GM18907 (cell line): Measurements from ENCODE around the gene NKX2-4.
"Not testable (repeated sequence)": the region's sequence is repeated elsewhere in the genome, so short reads cannot be mapped to it uniquely, and the experiment has no call there.

Source experiments
- ATAC-seq: cut with Tn5 transposase; IDR thresholded peaks from one replicate; pipeline ENCODE4 v1.9.1; 2021; ENCODE audit warnings: mild to moderate bottlenecking, moderate library complexity; ENCODE audit not compliant: unreplicated experiment

NKX2-4 gene

DNA sequence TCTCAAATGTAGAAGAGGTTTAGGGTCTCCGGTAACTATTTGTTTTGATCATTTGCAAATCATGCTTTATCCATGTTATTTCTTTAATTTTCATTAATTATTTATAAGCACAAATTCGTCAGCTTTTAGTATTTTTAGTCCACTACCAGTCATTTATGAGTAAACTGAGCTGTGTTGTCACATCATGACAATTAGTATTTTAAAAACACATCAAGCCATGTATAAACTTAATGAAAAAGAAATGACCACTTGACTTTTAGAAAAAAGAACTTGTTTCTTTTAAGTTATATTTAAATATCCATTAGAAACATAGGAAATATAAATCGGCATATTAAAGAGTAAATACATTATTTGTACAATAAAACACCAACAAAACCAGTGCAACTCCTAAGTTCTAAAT lies 2.8 kb downstream of the NKX2-4 start:
- no peak for ATAC-seq

DNA sequence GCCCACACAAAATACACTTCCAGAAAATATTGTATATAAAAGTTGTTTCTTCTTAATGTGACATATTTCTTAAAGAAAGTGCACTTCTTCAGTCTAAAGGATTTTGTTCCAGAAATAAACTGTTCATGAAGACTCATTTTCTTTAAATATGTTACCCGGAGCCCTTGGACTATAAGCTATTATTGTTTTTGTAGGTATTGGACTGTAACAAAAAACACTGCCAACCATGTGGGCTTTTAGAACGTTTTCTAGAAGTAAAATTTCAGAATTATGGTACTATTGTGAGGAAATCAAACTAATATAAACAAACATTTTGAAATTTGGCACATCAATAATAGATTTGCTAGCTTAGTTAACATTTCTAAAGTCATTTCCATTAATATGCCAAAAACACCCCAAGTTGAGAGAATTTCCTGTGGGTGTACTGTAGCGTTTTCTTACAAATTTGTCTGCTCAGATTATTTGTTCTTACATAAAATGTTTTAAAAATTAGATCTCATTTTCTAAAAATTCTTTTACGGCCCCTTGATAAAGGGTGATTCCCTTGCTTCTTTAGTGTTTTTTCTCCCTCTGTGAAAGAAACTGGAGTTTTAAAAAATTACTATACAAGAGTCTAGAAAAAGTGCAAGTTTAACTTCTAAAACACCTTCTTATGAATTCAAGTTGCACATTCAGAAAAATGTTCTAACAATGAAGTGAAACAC lies 3.4 kb downstream of the NKX2-4 start:
- no peak for ATAC-seq

DNA sequence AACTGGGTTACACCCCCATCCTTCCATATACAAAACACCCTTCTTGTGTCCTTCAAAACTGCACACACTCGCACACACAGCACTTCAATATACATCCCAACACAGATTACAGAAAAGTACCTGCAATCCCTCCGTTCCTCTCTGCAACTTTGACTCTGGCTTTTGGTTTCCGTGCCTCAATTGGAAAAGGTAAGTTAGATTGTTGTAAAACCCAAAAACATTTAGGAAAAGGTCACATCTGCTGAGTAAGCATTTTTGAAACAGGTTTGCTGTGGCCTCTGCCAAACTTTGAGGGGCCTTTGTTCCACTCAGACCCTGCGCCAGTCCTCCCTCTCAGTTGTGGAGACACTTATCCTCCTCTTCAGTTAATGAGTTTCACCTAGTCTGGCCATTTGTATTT lies 4.2 kb downstream of the NKX2-4 start:
- ATAC-seq = no peak

DNA sequence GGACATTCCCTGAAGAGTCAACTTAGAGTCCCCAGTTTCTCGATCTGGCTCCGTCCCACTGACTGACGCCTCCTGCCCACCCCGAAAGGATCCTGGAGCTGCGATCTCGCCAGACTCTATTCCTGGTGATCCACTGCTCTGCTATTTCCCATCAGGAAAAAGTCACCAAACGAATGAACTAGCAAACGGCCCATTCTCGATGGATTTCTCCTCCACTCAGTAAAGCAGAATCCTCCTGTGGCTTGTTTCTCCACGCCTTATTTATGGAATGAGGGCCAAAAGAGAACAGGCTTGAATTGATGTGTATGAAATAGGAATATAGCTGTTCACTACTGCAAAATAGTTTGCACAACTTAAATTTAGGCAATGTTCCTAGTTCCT lies 5.4 kb downstream of the NKX2-4 start:
- no peak for ATAC-seq

DNA sequence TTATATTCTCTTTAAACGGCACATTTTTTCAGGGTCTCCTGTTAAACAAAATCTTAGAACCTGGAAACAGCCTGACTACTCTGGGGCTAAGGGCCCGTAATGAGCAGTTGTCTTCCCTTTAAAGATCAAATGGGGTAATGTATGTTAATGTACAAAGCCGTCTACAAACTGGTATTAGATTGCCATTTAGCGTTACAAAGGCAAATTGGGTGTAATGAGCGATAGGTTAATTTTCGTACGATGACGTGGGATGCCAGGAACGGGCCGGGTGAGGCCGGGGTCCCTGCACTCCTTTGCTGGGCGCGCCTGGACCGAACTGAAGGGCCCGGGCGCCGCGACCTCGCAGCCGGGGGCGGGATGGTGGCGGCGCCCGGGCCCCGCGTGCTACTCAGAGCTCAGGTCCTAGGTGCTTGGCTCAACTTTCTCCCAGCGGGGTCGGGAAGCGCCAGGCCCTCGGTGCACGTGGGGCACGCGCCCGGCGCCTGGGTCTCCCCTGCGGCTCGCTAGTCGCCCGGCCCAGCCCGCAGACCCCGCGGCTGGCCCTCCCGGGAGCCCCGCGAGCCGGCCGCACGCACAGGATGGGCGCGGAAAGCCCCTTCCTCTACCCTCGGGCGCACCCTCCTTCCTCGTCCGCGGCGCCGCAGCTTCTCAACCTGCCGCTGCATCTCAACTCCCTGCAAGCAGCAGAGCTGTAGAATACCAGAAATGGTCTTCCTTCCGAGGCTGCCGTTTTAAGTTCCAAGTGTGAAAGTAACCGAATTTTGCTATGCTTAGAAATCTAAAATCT lies 5.9 kb downstream of the NKX2-4 start:
- no peak for ATAC-seq

DNA sequence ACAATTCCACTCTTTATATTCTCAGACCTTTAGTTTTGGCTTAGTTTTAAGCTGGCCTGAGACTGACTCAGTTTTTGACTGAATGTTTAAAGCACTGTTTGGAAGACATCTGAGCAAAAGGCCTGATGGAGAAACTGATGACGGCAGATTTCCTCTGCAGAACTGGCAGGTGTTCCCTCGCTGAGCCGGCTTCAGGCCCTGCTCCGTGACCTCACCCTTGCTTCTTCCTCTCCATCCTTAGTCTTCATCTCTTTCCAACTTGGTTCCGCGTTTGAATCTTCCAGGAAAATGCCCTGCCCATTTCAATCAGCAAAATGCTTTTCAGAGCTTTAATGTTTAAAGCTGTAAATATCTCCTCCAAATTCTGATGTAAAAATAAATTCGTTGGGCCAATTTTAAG lies 6.6 kb downstream of the NKX2-4 start:
- ATAC-seq = no peak

DNA sequence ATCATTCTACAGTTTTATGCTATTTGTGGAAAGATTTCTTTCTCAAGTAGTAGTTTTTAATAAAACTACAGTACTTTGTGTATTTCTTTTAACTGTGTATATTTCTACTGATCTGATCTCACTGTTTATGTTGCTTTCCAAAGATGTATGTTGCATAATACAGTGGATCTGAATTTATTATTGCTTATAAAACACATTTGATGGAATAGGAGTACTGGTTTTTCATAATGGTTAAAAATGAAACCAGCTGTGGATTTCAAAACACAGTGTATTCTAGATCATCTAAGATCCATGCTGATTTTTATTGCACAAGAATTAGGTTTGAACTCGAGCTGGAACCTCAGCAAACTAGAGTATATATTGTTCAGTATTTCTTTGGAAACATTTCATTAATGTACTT lies 8.0 kb downstream of the NKX2-4 start:
- ATAC-seq = no peak

DNA sequence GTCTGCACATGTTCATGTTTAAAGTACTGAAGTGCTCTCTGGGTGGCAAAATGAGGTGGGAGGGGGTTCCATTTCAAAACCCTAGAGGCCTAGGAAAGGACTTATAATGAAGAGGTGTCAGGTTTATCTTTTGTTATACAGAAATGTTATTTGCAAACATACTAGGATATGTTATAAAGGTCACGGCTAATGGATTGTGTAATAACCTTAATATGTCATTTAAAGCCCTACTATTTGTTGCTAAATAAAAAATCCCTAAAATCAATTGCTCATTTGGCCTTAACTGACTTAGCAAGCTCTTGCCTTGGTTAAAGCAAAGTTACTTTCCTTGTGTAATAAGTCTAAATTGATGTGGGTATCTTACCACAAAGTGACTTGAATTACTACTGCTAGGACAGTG lies 8.8 kb downstream of the NKX2-4 start:
- ATAC-seq = no peak

DNA sequence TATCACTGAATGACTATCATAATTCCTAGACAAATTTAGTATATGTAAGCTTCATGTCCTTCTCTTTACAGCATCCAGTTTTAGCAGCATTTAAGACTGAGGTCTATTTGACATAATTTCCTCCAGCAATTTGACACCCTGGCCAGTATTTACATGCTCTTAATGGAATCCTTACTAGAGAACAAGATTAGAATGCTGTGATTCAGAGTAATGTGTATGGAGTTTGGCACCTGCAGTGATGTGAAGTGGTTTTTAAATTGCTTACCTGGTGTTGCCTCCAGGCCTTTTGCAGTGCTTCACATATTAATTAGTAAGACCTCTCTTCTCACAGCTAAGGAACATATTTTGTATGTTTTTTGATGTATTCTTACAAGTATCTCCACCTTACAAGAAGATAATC lies 9.8 kb downstream of the NKX2-4 start:
- no peak for ATAC-seq

DNA sequence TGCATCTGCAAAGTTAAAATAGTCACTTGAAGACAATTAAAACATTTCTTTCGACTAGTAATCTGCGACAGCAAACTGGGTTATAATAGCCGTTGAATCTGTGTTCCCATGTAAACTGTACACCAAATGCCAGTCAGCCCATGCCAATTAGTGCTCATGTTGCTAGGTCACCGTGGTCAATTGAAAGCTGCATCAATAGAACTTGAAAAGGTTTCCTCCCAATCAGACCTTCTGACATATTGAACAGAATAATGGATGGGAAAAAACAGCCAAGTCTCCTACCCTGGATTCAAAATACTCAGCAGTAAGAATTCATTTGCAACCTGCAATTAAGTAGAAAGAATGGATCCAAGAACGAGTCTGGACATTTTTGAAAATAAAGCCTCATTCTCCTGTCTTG lies 11.2 kb downstream of the NKX2-4 start:
- no peak for ATAC-seq

DNA sequence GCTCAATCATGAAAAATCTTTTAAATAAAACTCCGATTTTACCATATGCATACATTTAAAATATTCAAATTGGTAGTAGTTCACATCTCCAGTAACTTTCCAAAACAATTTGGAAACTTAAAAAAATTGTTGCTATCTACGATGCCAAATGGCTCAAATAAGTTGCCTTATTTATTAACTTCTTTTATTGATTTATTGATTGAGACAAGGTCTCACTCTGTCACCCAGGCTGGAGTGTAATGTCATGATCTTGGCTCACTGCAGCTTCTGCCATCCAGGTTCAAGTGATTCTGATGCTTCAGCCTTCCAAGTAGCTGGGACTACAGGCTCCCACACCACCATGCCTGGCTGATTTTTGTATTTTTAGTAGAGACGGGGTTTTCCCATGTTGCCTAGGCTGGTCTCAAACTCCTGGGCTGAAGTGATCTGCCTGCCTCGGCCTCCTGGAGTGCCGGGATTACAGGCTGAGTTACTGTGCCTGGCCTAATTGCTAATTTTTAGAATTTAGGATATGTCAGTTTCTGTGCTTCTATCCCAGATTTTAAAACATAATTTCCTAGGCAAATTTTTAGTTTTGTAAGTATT lies 12.9 kb downstream of the NKX2-4 start:
- no peak for ATAC-seq

DNA sequence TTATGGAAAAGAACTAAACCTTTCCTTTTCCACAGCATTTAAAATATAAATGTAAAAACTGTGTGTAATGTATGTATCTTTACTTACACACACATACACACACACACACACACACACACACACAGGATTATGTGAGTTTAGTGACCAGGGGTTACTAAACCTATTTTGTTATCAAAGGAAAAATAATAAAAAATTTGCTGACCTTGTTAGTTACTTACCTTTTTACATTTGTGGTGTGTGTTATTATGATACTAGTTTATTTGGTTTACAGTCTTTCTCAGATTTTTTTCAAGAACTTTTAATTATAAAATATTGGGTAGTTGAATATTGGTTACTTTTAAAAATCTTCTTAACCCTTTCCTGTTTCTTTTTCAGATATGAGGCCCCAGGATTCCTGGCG lies 15.7 kb downstream of the NKX2-4 start:
- no peak for ATAC-seq

DNA sequence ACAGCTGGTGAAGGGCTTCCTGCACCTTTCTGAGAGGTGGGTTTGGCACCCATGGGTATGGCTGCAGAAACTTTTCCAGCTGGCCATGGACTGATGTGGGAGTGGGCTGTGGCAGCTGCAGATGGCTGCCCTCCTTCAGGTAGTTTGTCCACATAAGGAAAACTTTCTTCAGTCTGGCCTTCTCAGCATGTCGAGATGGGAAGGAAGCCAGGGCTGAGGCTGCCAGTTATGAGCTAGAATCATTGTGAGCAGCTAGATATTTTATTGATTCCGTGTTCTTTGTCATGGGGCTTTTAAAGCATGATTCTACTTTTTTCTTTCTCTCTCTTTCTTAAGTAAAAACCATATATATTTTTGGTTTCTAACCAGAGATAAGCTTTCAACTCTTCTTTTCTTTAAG lies 16.6 kb downstream of the NKX2-4 start:
- ATAC-seq = no peak

DNA sequence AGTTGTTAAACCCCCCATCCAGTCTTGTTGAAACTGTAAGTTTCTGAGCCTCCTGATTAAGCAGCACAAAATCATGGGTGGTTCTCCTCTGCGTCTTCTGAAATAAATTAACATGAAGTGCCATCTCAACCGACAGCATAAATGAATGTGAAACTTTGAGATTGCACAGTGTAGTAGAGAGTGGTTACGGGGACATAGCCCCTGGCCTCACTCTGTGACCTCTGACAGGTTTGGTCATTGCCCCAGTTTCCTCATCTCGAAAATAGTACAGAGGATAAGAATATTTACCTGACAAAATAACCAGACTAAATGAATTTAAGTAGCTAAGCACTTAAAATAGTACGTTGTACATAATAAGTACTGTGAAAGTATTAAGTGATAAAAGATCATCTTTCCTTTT lies 19.1 kb downstream of the NKX2-4 start:
- ATAC-seq = no peak

DNA sequence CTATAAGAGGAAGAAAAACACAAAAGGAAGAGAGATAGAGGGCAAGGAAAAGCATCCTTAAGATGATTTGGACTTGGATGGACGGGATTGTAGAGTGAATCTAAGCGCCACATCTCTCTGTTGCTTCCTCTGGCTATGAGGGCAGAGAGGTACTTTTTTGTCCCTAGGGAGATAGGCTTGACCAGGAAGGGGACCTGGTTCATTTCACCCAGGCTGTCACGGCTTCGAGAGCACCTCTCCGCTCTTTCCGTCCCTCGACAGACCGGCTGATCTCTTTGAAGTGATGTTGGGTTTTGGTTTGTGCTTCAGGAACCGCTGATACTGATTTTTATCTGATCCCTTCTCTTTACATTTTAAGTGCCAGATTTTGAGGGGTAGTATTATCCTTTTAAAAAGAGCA lies 19.6 kb downstream of the NKX2-4 start:
- ATAC-seq = no peak

DNA sequence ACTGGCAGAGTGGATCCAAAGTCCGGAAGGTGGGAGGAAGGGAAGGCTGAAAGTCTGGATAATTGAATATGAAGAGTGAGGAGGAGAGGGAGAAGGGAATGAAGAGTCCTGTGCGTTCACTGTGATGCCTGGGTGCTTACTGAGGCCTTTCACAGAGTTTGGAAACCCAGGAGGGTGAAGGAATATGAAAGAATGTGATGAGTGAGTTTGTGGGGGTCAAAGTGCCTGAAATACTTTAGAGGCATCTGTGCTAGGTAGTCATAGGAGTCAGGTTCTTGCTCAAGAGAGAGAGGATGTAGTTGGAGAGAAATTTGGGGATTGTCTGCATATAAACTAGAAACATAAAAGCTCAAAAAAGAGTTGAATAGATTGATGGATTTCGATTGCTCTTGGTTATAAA lies 20.7 kb downstream of the NKX2-4 start:
- no peak for ATAC-seq

DNA sequence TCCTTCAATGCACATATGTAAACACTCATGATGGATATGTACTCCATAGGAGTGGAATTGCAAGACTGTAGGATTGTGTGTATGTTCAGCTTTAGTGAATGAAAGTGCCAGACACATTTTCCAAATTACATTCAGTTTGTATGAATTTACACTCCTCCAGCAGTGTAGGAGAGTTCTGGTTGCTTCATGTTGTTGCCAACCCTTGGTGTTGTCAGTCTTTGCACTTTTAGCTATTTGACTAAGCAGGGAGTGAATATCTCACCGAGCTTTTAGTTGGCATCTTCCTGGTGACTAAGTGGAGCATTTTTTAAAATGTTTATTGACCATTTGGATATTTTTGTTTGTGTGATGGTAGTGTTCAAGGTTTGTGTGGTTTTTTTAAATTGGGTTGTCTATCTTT lies 23.9 kb downstream of the NKX2-4 start:
- no peak for ATAC-seq

DNA sequence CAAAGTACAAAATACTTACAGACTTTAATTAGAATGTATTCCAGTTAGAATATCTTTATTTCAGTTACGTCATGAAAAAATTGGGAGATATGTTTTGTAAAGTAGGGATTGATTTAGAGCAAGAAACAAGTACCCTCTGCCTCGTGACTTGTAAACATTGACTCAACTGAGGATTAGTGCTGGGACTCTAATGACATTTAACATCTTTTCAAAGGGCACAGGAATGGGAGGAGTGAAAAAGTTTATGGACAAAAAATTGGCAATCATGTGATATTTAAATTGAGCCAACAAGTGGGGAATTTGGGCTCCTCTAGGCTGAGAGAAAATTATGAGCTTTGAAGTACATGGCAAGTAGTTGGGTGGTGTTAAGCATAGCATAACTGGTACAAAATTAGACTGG lies 25.3 kb downstream of the NKX2-4 start:
- no peak for ATAC-seq

DNA sequence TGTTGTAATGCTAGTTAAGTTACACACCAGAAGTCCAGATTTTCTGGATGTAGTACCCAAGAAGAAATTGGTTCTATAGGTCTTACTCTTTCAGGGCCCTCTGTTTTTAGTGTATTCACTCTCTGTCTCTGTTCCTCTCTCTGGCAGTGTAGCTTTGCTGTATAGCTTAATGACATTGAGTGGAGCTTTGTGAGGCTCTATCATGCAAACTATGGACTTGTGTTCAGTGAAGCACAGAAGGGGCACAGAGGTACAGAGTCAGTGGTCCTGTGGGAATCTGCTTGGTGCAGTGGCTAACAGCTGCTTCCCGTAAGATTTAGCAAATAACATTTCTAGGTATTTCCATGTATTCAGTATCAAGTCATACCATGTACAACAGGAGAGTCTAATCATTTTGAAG lies 26.1 kb downstream of the NKX2-4 start:
- ATAC-seq = no peak

DNA sequence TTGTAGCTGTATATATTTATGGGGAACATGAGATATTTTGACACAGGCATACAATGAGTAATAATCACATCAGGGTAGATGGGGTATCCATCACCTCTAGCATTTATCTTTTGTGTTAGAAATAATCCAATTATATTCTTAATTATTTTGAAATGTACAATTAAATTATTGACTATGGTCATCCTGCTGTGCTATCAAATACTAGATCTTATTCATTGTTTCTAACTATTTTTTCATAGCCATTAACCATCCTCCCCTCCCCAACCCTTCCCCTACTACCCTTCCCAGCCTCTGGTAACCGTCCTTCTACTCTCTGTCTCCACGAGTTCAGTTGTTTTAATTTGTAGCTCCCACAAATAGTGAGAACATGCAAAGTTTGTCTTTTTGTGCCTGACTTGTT lies 28.5 kb downstream of the NKX2-4 start:
- ATAC-seq = no peak

DNA sequence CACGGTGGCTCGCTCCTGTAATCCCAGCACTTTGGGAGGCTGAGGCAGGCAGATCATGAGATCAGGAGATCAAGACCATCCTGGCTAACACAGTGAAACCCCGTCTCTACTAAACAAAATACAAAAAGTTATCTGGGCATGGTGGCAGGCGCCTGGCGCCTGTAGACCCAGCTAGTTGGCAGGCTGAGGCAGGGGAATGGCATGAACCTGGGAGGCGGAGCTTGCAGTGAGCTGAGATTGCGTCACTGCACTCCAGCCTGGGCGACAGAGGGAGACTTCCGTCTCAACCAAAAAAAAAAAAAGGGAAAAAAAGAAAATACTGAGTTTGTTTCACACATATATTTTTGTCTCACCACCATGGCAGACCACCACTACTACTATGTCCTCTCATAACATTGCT lies 31.1 kb downstream of the NKX2-4 start:
- not testable (repeated sequence) for ATAC-seq

DNA sequence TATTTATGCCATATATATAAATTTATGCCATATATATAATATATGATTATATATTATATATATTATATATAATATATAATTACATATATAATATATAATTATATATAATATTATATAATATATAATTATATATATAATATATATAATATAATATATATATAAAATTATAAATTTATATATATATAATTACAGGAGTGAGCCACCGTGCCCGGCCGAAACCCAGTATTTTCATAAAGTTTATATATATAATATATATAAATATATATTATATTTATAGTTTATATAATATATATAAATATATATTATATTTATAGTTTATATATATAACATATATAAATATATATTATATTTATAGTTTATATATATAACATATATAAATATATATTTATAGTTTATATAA lies 31.6 kb downstream of the NKX2-4 start:
- no peak for ATAC-seq
